HepG2 (cell line): ENCODE measurements around the gene WEE1. TPM values are rescaled to one million over a fixed set of nuclear protein-coding genes. Genes with fewer than 3 reads are reported as not detected.

Experiments
- FOXJ3 ChIP-seq: sonication (generic); formaldehyde crosslinking; IDR thresholded peaks from 2 replicates; pipeline ENCODE4 v1.4.0; 2020; ENCODE audit warnings: missing genetic modification reagents, mild to moderate bottlenecking, borderline replicate concordance
- FOXP1 ChIP-seq, 2 experiments: fragments of 450-650 bp in 1 of 2; IDR thresholded peaks; 2 replicates each; pipeline ENCODE4 v1.6.1; 2017 to 2018; ENCODE audit warnings: antibody characterized with exemption in 1 of 2
- HDAC2 ChIP-seq: sonication (generic); formaldehyde crosslinking; IDR thresholded peaks from 2 replicates; pipeline ENCODE4 v1.4.0; 2020; ENCODE audit warnings: missing genetic modification reagents
- IKZF5 ChIP-seq: IDR thresholded peaks from 2 replicates; pipeline ENCODE4 v1.6.1; 2018; ENCODE audit warnings: missing genetic modification reagents, mild to moderate bottlenecking, missing compliant biosample characterization
- IRF1 ChIP-seq: sonication (generic); formaldehyde crosslinking; IDR thresholded peaks from 2 replicates; pipeline ENCODE4 v1.4.0; 2020; ENCODE audit warnings: low read depth, mild to moderate bottlenecking, missing genetic modification reagents
- KDM2A ChIP-seq: sonication (generic); formaldehyde crosslinking; IDR thresholded peaks from 2 replicates; pipeline ENCODE4 v1.4.0; 2020; ENCODE audit warnings: low read depth, missing genetic modification reagents, borderline replicate concordance
- LRRFIP1 ChIP-seq: sonication (generic); formaldehyde crosslinking; conservative IDR thresholded peaks from 2 replicates; pipeline ENCODE4 v1.4.0; 2020; ENCODE audit warnings: missing genetic modification reagents
- NCOA2 ChIP-seq: sonication (generic); formaldehyde crosslinking; IDR thresholded peaks from 2 replicates; pipeline ENCODE4 v1.8.0; 2022; ENCODE audit warnings: inconsistent platforms
- PAXIP1 ChIP-seq: sonication (generic); formaldehyde crosslinking; conservative IDR thresholded peaks from 2 replicates; pipeline ENCODE4 v1.4.0; 2020; ENCODE audit warnings: mild to moderate bottlenecking, missing genetic modification reagents, moderate library complexity
- PHF5A ChIP-seq: IDR thresholded peaks from one replicate; pipeline ENCODE4 v1.6.1; 2018; ENCODE audit warnings: low read depth, missing genetic modification reagents; ENCODE audit not compliant: unreplicated experiment
- RFX1 ChIP-seq: fragments of 450-650 bp; IDR thresholded peaks from 2 replicates; pipeline ENCODE4 v1.6.1; 2017
- RXRB ChIP-seq: IDR thresholded peaks from 2 replicates; pipeline ENCODE4 v1.6.1; 2016; ENCODE audit warnings: borderline replicate concordance, missing genetic modification reagents, missing compliant biosample characterization
- TBX2 ChIP-seq: sonication (generic); formaldehyde crosslinking; IDR thresholded peaks from 2 replicates; pipeline ENCODE4 v1.5.0; 2020; ENCODE audit warnings: missing genetic modification reagents, mild to moderate bottlenecking, borderline replicate concordance
- ZBTB21 ChIP-seq: sonication (generic); formaldehyde crosslinking; IDR thresholded peaks from 2 replicates; pipeline ENCODE4 v1.4.0; 2020; ENCODE audit warnings: missing genetic modification reagents
- ZBTB33 ChIP-seq: sonication (generic); formaldehyde crosslinking; IDR thresholded peaks from 2 replicates; pipeline ENCODE4 v1.4.0; 2020; ENCODE audit warnings: missing genetic modification reagents
- ZNF101 ChIP-seq: sonication (generic); formaldehyde crosslinking; IDR thresholded peaks from 2 replicates; pipeline ENCODE4 v1.4.0; 2020; ENCODE audit warnings: mild to moderate bottlenecking, low read depth, missing genetic modification reagents, borderline replicate concordance
- ZNF577 ChIP-seq: sonication (generic); formaldehyde crosslinking; IDR thresholded peaks from 2 replicates; pipeline ENCODE4 v1.4.0; 2020; ENCODE audit warnings: mild to moderate bottlenecking, low read depth, missing genetic modification reagents, borderline replicate concordance
- ZNF614 ChIP-seq: IDR thresholded peaks from 2 replicates; pipeline ENCODE4 v1.6.1; 2018; ENCODE audit warnings: missing biosample characterization, missing genetic modification reagents, inconsistent platforms, borderline replicate concordance
- polyA plus RNA-seq, 8 experiments: library from polyadenylated mRNA; depleted of rRNA in 3 of 8; stranded (reverse) in 7 of 8; unstranded in 1 of 8; fragments of >200 nt; fragmentation: Illumina TruSeq in 4 of 8; extraction: Trizol in 4 of 8; gene quantifications; 2 replicates each; pipeline versions ENCODE4 v1.2.1 to v1.2.3, GENCODE V29; 2011 to 2016; ENCODE audit warnings: low read depth in 4 of 8, missing spikeins in 1 of 8, mixed read lengths in 1 of 8; ENCODE audit not compliant: insufficient read depth in 1 of 8
- total RNA-seq, 5 experiments: library from RNA; depleted of rRNA; stranded (reverse); fragments of >200 nt; fragmentation: Illumina TruSeq; extraction: Trizol; gene quantifications; 2 replicates each; pipeline ENCODE4 v1.2.3, GENCODE V29; 2016; ENCODE audit warnings: low read depth in 1 of 5

The WEE1 gene
- total and polyA plus RNA-seq, 2 of the 13 experiments (the other 11 are each of a cell fraction or from before 2014, with no cell fraction given): 31.4 to 63.7 TPM

- TF ChIP-seq ZBTB33: 0 out of 2 replicates have a peak, but pooled peaks have one; percentile 47
- no peak for TF ChIP-seq ZNF577 (CRISPR knock-in tag)
- TF ChIP-seq FOXJ3 (CRISPR knock-in tag): 0 out of 2 replicates have a peak, but pooled peaks have one; percentile 27
- TF ChIP-seq ZNF101 (CRISPR knock-in tag): peak; percentile 90; the same call in 1 of the 2 replicates
- peak; percentile 74 for TF ChIP-seq RXRB (CRISPR knock-in tag)
- peak; percentile 50; the same call in 1 of the 2 replicates for TF ChIP-seq ZNF614 (CRISPR knock-in tag)
- TF ChIP-seq RFX1: peak; percentile 57; the same call in 1 of the 2 replicates
- TF ChIP-seq NCOA2 (CRISPR knock-in tag): peak; percentile 51; the same call in 1 of the 2 replicates
- 0 out of 2 replicates have a peak, but pooled peaks have one; percentile 25 for TF ChIP-seq KDM2A
- TF ChIP-seq ZBTB21: peak; percentile 63
- no peak for TF ChIP-seq LRRFIP1 (CRISPR knock-in tag)
- TF ChIP-seq FOXP1 (IDR thresholded peaks at IDR 0.05): peak; percentile 55; the same call in 1 of the 2 replicates
- peak; percentile 82 for TF ChIP-seq FOXP1 (CRISPR knock-in tag; IDR thresholded peaks at IDR 0.05)
- TF ChIP-seq PHF5A: peak; percentile 67
- peak; percentile 74; the same call in 1 of the 2 replicates for TF ChIP-seq IKZF5 (CRISPR knock-in tag)
- 0 out of 2 replicates have a peak, but pooled peaks have one; percentile 43 for TF ChIP-seq IRF1 (CRISPR knock-in tag)
- peak; percentile 72 for TF ChIP-seq HDAC2
- TF ChIP-seq TBX2: peak; percentile 83
- TF ChIP-seq PAXIP1 (CRISPR knock-in tag): peak; percentile 70
These were observed 7.5 kb upstream of the WEE1 start (continued) for GRCh38 chr11:9565822-9566560.
